Measurements from ENCODE around the gene CCR7. TPM values are rescaled to one million over a fixed set of nuclear protein-coding genes. Genes with fewer than 3 reads are reported as not detected.

The CCR7 gene
- total and polyA plus RNA-seq, 2 of the 13 experiments (the other 11 are each of a cell fraction or from before 2014, with no cell fraction given): 0.04 to 0.53 TPM

DNA sequence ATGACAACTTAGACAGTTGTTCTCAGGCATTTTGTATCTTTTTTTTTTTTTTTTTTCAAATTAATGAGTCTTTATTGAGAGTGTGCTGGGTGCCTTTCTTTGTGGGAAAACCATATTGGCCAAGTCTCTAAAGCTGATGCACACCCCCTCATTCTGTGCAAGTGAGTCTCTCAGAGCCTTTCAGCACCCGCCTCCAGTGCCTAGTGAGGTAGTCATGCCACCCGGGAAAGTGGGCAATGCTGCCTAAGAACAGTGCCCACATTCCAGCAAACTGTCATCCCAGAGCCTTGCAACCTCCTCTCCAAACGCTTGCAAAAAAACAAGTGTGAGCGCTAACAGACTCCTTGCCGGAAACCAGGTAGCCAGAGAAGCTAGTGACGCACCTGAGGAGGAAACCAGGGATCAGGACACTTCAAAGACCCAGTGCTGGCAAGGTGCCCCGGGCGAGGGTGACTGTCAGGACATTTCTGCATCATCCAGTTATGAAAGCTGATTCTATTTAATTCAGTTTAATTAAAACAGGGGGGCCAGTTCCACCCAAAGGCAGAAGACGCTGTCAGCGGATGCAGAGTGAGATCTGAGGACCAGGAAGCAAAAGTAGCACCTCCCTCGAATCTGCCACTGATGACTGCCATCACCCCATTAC, 47.5 kb upstream of the CCR7 start:
- no peak for FAIRE-seq
- Histone ChIP-seq H3K27me3 (ENCODE audit: control insufficient read depth in 1 of 2, insufficient read depth in 2 of 2, low read length in 2 of 2) (peaks cover 1 to 17% of the 10 kb centered on the region in 2 experiments; a peak in 3 of 5 replicates), H3K4me2 (ENCODE audit: low read depth, low read length) (no peak overlapping the region), H3K79me2 (ENCODE audit: insufficient read depth, low read length) (no peaks in the 10 kb centered on the region), H2AFZ (ENCODE audit: low read length) (no peak overlapping the region), H3K4me1 (ENCODE audit: insufficient read depth, low read length) (peaks cover 29% of the 10 kb centered on the region), H3K4me3 (replicated peaks in 1 of 3; ENCODE audit: insufficient read depth in 1 of 3, low read depth in 2 of 3, low read length in 3 of 3) (no peak overlapping the region), H3K27ac (ENCODE audit: extremely low read length, insufficient read depth, low read length) (no peak overlapping the region), H4K20me1 (ENCODE audit: insufficient read depth, low read length) (no peaks in the 10 kb centered on the region), H3K36me3 (replicated peaks in 1 of 2; ENCODE audit: control insufficient read depth in 1 of 2, insufficient read depth in 2 of 2, low read length in 2 of 2) (no peaks in the 10 kb centered on the region), H3K9ac (ENCODE audit: insufficient read depth, low read depth, low read length) (no peak overlapping the region), H3K9me3 (ENCODE audit: low read length) (no peaks in the 10 kb centered on the region)
- WGBS (ENCODE audit: low lambda C conversion rate): 29% methylated on average over 11 of the region's 11 CpGs
- no TSS peak for BruUV-seq (replicated peaks)
- ChIA-PET POLR2A (no interaction called here), CTCF (ENCODE audit: low intra/inter-chr PET ratio, low total read pairs) (no interaction called here)
- in situ Hi-C loops (cut with HindIII; ENCODE audit: extremely low pct_ligation_motif_present, low pct_unique_long_range_greater_than_20kb) (no loop called here), intact Hi-C loops (cut with micrococcal nuclease; ENCODE audit: unreplicated experiment) (loop anchor here (10.0 kb wide), 1 partner anchor 1052 kb away; no protein-coding TSS in a partner anchor)
- ATAC-seq: no peak
- no peak for TF ChIP-seq MED8 (CRISPR knock-in tag; IDR thresholded peaks at IDR 0.05; ENCODE audit: insufficient replicate concordance)
- no peak for TF ChIP-seq ZNF891 (CRISPR knock-in tag; IDR thresholded peaks at IDR 0.05)
- TF ChIP-seq KAT8 (CRISPR knock-in tag; IDR thresholded peaks at IDR 0.05): no peak
- TF ChIP-seq ZNF143 (CRISPR knock-in tag; IDR thresholded peaks at IDR 0.05): no peak
- no peak for TF ChIP-seq NFE2 (CRISPR knock-in tag; IDR thresholded peaks at IDR 0.05)
- no peak for TF ChIP-seq SNRNP70 (IDR thresholded peaks at IDR 0.05; ENCODE audit: low read depth, low read length)
- no peak for TF ChIP-seq AGO1 (IDR thresholded peaks at IDR 0.05; ENCODE audit: low read depth, low read length, poor library complexity, severe bottlenecking)
- no peak for TF ChIP-seq SMC3 (IDR thresholded peaks at IDR 0.05; ENCODE audit: low read length)
- no peak for TF ChIP-seq TBL1XR1 (IDR thresholded peaks at IDR 0.05; ENCODE audit: borderline replicate concordance, low read length, partially characterized antibody)
- DNase-seq (ENCODE audit: low spot score): no peak
